ENCODE data around the gene C22orf31. TPM values are rescaled to one million over a fixed set of nuclear protein-coding genes. Genes with fewer than 3 reads are reported as not detected.

Gene C22orf31
- not detected for total RNA-seq

GRCh38 chr22:29061773-29062172, at the start of gene C22orf31:
C22orf31 (minus strand) TSS chr22:29061831; CDS start chr22:29061792, 39 bp downstream.
- no peak within 1 kb of the TSS for H3K27ac ChIP-seq
- H3K4me3 ChIP-seq, result no peak within 1 kb of the TSS
- 58 to 62% methylated on average over 2 of the region's 2 CpGs for WGBS, 2 donors
- no peak for DNase-seq (ENCODE audit: low spot score in 2 of 2)
- TF ChIP-seq POLR2A (IDR thresholded peaks at IDR 0.05) (no peak), CTCF (IDR thresholded peaks at IDR 0.05) (no peak), EP300 (IDR thresholded peaks at IDR 0.05) (no peak)
- no peaks in the 10 kb centered on the region for H3K9me3 ChIP-seq
- no peaks in the 10 kb centered on the region for H3K4me1 ChIP-seq
- no peaks in the 10 kb centered on the region for H3K27me3 ChIP-seq
- no peaks in the 10 kb centered on the region for H3K36me3 ChIP-seq

- no peak overlapping the region for H3K4me3 ChIP-seq
- H3K27me3 ChIP-seq, result no peaks in the 10 kb centered on the region
- no peak overlapping the region for H3K27ac ChIP-seq
- peaks cover 0 to 21% (median 0%) of the 10 kb centered on the region in 4 donors for H3K4me1 ChIP-seq
- no peak for DNase-seq (ENCODE audit: low spot score in 2 of 2)
- no peaks in the 10 kb centered on the region for H3K36me3 ChIP-seq
- TF ChIP-seq POLR2A (IDR thresholded peaks at IDR 0.05) (no peak), CTCF (IDR thresholded peaks at IDR 0.05) (no peak), EP300 (IDR thresholded peaks at IDR 0.05) (no peak)
- no peaks in the 10 kb centered on the region for H3K9me3 ChIP-seq
- 93 to 94% methylated on average over 3 of the region's 3 CpGs for WGBS, 2 donors
Observed at GRCh38 chr22:29110946-29111345, 49.3 kb upstream of the C22orf31 start.

GRCh38 chr22:29109822-29110221, 48.2 kb upstream of the C22orf31 start:
- no peak overlapping the region for H3K27ac ChIP-seq
- no peaks in the 10 kb centered on the region for H3K36me3 ChIP-seq
- H3K27me3 ChIP-seq, result no peaks in the 10 kb centered on the region
- peaks cover 0 to 19% (median 0%) of the 10 kb centered on the region in 4 donors for H3K4me1 ChIP-seq
- no peak for DNase-seq (ENCODE audit: low spot score in 2 of 2)
- 53 to 57% methylated on average over 4 of the region's 4 CpGs for WGBS, 2 donors
- TF ChIP-seq CTCF (IDR thresholded peaks at IDR 0.05), result no peak
- no peak for TF ChIP-seq EP300 (IDR thresholded peaks at IDR 0.05)
- no peak for TF ChIP-seq POLR2A (IDR thresholded peaks at IDR 0.05)
- no peak overlapping the region for H3K4me3 ChIP-seq
- no peaks in the 10 kb centered on the region for H3K9me3 ChIP-seq

- Histone ChIP-seq H3K9me3 (no peaks in the 10 kb centered on the region), H3K36me3 (no peaks in the 10 kb centered on the region)
- WGBS, 2 donors, result 92 to 100% methylated on average over 5 of the region's 5 CpGs
Observed at GRCh38 chr22:29108137-29108536, 46.5 kb upstream of the C22orf31 start.

GRCh38 chr22:29106839-29107238, 45.2 kb upstream of the C22orf31 start:
- Histone ChIP-seq H3K4me3 (no peak overlapping the region), H3K27ac (no peak overlapping the region), H3K36me3 (peaks cover 0 to 6% (median 0%) of the 10 kb centered on the region in 3 donors), H3K27me3 (no peaks in the 10 kb centered on the region), H3K4me1 (no peaks in the 10 kb centered on the region), H3K9me3 (no peaks in the 10 kb centered on the region)
- no peak for DNase-seq (ENCODE audit: low spot score in 2 of 2)
- TF ChIP-seq CTCF (IDR thresholded peaks at IDR 0.05) (no peak), EP300 (IDR thresholded peaks at IDR 0.05) (no peak), POLR2A (IDR thresholded peaks at IDR 0.05) (no peak)
- 27 to 34% methylated on average over 4 of the region's 4 CpGs for WGBS, 2 donors

More at GRCh38 chr22:29108137-29108536, 46.5 kb upstream of the C22orf31 start:
- TF ChIP-seq EP300 (IDR thresholded peaks at IDR 0.05) (no peak), POLR2A (IDR thresholded peaks at IDR 0.05) (no peak)
- Histone ChIP-seq H3K4me1 (peaks cover 0 to 9% (median 0%) of the 10 kb centered on the region in 4 donors), H3K4me3 (no peak overlapping the region), H3K27ac (no peak overlapping the region), H3K27me3 (no peaks in the 10 kb centered on the region)
- no peak for DNase-seq (ENCODE audit: low spot score in 2 of 2)

GRCh38 chr22:29105468-29105867, 43.8 kb upstream of the C22orf31 start:
- no peak overlapping the region for H3K4me3 ChIP-seq
- peaks cover 0 to 7% (median 0%) of the 10 kb centered on the region in 3 donors for H3K36me3 ChIP-seq
- H3K27me3 ChIP-seq, result no peaks in the 10 kb centered on the region
- H3K4me1 ChIP-seq, result no peaks in the 10 kb centered on the region
- H3K27ac ChIP-seq, result no peak overlapping the region
- 49 to 55% methylated on average over 2 of the region's 2 CpGs for WGBS, 2 donors
- DNase-seq (ENCODE audit: low spot score in 2 of 2), result no peak
- no peaks in the 10 kb centered on the region for H3K9me3 ChIP-seq
- TF ChIP-seq EP300 (IDR thresholded peaks at IDR 0.05) (no peak), CTCF (IDR thresholded peaks at IDR 0.05) (no peak), POLR2A (IDR thresholded peaks at IDR 0.05) (no peak)
